ENCODE measurements around the gene COPS9.

The COPS9 gene

DNA sequence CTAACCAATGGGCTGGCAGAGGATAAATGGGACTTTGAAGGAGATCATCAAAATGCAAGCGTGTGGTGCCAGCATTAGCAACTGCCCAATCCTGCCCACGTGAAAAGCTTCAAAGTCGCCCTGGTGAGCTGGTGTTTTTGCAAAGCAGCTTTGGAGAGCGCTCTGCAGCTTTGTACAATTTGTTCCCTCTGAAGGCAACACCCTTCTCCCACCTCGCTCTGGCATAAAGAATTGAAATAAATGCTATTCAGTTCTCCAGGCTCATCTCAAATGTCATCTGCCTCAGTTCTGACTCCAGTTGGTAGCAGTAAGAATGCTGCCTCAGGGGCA lies 3.5 kb downstream of the COPS9 start:
- no peak for DNase-seq

DNA sequence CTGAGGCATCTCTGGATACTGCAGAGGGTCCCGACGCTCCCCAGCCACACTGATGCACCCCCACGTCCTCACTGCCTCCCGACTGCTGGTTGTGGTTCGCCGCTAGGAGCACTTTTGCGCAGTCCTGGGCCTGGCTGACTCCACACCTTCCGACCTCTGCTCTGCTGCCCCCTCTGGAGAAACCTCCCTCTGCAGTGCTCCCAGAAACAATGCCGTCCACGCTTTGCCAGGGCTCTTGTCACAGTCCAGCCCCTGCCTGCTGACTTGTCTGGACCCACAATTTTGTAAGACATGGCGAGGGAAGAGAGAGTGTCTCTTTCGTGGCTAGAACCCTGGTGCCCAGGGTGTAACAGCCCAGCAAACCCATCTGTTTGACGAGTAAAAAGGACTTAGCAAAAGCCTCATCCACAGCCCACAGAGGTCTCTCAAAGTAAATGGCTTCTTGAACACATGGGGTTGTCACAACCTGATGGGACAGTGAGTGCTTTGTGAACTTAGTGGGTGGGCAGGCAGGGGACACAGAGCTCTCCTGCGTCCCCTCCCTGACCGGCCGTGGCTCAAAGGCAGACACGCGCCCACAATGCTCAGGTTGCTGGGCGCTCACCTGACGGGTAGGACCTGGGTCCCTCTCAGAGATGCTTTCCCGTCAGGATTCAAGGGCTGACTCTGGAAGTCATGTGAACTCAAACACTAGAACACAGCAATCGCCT lies 4.0 kb downstream of the COPS9 start:
- DNase-seq: no peak

DNA sequence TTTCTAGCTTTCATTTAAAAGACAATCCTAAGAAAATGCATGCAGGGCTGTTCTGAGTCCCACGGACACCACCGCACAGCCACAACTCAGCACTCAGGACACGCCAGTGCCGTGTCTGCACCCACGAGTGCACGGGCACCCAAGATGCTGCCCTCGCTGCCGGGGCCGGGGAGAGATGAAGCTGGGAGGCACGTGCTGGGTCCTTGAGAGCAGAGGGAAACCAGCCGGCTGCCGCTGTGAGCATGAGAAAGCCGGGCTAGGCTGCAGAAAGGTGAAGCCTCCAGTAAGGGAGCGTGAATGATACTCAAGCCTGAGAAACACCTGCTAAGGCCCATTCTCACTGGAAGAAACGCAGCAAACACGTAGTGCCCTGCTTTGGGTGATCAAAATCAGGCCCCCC lies 4.8 kb downstream of the COPS9 start:
- DNase-seq: no peak

DNA sequence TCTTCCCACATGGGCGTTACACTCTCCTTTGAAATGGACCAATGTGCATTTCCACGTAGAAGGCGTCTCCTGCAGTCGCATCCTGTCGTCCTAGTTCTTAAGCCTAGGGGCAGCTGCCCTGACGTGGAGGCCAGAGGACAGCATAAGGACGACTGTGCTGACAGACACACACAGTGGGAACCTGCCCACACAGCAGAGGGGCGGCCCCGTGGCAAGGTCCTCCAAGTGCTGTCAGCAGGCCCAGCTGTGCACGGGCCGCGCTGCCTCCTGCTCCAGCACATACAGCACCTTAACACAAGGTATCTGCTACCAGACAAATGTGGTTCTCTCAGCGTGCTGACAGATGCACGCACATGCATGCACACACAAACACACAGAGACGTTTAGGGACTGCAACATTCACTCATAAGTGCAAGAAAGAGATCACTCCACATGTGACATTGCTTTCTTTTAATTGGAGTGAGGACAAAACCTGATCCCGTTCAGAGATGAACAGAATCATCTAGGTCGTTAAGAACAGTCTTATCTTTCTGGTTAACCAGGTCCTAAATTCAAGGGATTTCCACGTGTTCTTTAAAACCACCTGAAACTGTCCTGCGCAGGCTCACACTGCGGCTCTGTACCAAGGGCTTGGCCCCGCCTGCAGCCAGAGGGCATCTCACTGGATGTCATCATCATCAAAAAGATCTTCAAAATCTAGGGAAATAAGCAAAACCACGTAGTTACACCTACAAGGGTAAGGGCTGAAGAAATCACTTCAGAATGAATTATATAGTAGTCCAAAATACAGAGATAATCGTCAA lies 5.5 kb downstream of the COPS9 start:
- DNase-seq: no peak

DNA sequence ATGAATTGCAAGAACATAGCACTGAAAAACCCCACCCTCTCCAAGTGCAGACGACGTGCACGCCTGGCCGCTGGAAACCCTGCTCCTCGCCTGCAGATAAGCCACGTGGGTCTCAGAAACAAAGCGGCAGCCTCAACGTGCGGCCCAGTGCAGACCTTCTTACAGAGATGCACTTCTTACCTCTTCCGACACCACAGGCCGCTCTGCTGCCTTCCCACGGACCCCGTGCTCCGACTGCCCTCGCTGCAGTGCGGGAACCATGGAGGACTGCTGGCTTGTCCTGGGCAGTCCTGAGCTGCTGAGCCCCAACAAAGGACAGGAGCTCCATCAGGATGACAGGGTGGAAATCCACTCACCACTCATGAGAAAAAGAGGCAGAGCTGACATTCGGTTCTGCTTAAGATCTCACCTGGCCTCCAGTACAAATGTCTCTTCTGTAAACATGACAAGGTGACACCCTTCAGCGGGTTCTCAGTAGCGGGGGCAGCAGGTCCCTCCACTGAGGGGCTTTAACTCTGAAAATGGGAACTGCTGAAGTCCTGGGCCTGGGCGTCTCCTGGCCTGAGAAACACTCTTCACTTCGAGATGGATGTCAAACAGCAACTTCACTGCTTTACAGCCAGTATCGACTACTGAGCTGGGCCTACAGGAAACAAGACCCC lies 6.2 kb downstream of the COPS9 start:
- DNase-seq: no peak

DNA sequence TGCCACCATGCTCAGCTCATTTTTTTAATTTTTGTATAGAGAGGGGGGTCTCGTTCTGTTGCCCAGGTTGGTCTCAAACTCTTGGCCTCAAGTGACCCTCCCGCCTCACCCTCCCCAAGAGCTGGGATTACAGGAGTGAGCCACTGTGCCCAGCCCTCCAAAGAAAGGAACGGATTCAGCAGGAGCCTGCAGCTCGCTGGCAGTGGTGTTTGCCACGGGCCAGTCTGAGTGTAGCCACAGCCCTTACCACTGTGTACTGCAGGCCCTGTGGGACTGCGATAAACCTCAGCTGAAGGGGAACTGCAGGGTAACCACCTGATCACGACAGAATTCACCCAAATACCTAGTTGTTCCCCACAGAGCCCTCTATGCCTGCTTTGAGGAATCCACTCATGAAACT lies 6.8 kb downstream of the COPS9 start:
- DNase-seq: no peak

DNA sequence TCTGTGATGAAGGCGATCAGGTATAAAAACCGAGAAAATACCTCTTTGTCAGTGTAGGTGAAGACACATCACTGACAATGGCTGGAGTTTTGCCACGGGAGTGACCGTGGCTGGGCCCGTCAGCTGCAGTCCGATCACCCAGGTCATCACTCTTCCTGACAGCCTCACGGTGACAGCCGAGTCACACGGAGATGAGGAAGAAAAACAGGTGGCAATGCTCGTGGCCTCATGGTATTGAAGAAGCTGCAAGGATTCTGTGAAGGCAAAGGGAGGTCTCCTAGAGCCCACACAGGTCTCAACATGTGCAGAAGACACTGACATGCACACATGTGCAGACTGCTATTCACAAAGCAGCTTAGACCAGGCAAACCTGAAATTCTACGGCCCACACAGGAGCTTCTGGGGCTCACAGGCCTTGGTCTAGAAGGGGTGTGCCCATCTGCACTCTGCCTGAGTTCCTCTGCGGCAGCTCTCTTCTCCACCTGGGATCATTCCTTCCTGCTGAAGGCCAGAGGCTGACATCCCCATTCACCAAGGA lies 7.4 kb downstream of the COPS9 start:
- DNase-seq: no peak

DNA sequence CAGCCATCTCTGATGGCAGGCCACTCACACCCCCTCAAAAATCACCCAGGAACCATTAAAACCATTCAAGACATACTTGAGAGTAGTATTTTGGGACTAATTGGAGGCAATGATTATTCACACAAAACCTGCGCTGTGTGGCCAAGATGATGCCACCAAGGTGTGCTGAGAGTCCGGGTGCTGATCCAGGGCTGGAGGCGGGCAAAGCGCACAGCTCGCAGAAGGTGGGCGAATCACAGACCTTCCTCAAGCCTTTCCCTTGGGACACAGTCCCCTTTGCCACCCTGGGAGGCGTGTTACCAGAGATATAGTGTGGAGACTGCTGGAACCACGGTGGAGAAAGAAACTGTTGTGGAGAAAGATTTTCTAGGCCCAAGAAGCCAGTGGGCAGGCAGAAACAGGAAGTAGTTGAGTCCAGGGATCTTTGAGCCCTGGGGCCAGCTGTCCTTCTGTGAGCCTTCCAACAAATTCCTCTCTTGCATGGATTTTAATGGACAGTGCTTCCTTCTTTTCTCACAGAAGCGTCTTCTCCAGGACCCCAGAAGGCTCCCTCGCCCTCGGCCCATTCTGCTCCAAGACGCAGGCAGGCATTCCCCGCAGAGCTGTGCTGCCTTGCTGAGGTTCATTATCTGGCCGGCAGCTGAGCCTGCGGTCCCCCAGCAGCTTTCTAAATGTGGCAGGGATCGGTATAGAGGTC lies 8.0 kb downstream of the COPS9 start:
- DNase-seq: no peak

DNA sequence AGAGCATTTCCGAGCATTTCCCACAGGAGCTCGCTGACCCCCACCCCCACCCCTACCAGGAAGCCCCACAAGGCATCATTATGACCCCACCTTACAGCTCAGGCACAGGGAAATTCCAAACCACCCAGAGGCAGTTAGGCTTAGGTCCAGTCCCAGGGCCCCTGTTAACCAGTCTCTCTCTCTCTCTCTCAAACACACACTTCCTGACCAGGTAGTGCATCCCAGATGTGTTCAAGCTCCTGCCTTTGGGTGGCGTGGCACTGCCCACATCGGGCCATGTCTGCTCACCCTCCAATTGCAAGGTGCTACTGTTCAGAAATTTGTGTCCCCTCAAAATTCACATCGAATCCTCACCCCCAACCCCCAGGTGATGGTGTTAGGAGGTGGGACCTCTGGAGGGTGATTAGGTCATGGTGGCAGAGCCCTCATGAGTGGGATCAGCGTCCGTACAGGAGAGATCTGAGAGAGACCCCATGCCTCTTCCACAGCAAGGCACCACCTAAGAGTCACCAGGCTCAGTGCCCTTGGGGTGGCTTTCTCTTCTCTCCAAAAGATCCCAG lies 8.8 kb downstream of the COPS9 start:
- no peak for DNase-seq

DNA sequence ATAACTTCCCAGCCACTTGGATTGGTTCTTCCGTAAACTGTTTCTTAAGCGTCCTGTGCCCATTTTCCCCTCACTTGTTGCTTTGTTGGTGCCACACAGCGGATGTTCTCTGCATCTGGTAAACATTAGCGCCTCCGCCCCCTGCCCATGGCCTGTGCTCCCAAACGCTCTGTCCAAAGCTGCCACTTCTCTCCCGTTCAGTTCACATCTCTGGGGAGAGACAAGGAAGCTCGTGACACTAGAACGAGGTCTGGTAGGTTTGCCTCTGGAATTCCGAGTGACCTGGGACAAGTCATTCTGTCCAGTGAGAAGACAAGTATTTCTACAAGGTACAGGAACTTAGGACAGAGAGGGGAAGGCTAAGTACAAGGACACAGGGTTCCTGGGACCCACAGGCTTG lies 9.4 kb downstream of the COPS9 start:
- no peak for DNase-seq

DNA sequence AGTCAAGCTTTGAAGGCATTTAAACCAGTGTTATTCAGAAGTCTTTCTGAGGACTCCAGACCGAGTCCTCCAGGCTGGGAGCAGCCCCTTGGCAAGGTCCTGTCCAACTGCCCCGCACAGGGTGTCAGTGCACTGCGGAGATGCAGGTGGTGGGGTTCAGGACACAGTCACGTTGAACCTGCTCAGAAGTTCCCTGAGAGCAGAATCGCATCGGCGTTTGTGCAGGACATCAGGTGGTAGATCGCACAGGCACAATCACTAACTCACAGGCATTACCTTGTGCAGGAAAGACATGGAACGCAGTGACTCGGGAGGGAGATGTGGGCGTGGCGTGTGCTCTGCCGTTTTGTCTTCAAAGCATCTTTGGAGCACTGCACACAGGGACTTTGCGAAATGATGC lies 10.4 kb downstream of the COPS9 start:
- no peak for DNase-seq

DNA sequence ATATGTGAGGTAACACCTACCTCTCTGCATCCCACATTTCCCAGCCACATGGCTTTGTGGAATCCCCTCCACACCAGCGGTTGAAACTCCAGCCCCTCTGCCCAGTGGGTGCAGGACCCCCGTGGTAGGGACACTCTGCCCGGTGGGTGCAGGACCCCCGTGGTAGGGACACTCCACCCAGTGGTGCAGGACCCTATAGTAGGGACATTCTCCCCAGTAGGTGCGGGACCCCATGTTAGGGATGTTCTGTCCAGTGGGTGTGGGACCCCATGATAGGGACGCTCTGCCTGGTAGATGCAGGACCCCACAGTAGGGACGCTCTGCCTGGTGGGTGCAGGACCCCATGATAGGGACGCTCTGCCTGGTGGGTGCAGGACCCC lies 11.5 kb downstream of the COPS9 start:
- DNase-seq: no peak

DNA sequence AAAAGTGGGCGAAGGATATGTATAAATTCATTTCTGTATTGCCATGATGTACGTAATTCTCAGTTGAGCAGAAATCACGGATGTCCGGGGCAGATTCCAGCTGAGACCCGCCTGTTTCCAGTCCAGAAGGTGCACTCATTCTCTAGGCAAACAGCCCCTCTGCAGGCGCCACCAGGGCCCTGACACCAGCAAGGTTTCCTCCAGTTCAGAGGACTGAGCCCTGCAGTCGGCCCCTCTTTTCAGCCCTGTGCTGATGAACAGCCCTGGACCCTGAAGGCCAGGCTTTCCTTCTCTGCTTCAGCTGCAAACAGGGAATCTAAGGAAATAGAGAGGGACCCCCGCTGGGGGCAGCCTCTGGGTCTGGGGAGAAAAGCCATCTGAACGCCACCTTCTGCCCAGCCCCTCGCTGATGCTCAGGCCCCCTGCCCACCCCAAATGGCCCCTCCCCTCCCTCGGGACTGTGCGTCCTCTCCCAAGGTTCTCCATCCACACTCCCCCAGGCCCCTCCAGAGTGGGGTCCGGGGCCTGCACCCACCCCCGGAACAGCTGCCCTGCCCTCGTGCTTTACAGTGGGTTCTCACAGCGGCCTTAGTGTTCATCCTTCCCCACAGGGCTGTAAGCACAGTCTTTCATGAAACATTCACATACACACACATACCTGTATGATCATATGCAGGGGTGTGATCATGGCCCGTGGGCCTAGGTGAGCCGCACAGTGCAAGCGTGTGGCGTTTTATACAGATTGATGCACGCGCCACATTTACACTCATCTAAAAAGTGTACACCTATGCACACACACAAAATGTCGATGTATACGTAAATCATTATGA lies 12.1 kb downstream of the COPS9 start:
- DNase-seq: no peak

DNA sequence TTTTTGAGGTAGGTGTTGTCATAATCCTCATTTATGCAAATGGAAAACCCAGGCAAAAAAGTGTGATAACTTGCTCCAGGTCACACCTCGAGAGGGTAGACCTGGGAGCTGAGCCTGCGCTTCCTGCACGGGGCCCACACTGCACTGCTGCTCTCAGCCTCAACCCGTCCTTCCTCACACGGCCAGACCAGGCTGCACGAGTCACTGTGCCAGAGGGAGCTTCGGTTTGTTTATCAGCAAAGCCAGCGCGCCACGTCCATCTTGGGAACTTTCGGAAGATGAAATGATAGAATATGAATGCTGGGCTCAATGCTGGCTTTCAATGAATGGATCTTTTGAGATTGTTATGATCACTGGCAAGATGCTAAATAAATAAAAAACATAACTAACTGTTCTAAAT lies 14.4 kb downstream of the COPS9 start:
- DNase-seq: no peak

DNA sequence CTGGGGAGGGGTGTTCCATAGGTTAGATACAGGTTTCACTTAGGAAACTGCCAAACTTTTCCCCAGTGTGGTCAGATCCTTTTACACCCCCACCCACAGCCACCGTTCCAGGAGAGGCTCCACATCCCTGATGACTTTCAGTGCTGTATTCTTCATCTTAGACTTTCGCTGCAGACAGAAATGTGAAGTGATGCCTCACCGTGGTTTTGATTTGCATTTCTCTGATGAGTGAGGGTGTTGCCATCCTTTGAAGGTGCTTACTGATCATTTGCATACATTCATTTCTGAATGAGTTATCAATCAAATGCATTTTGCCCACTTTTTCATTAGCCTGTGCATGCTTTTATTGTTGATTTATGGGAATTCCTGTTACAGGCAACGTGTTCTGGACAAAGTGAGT lies 14.9 kb downstream of the COPS9 start:
- DNase-seq: no peak

DNA sequence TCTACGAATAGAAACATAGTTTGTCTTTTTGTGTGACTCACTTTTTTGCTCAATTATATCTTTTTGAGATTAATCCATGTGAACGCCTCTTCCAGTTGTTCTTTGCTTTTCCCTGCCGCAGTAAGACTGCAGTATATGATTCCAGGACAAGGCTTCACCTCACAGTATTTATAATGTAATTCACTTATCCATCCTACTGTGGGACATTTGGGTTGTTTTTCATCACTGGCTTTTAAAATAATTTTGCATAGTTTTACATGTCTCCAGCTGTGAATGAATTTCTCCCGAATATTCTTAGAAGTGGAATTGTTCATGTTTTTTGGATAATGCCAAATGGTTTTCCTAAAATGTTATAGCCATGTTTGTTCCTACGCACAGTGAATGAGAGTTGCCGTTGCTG lies 21.9 kb downstream of the COPS9 start:
- no peak for DNase-seq

DNA sequence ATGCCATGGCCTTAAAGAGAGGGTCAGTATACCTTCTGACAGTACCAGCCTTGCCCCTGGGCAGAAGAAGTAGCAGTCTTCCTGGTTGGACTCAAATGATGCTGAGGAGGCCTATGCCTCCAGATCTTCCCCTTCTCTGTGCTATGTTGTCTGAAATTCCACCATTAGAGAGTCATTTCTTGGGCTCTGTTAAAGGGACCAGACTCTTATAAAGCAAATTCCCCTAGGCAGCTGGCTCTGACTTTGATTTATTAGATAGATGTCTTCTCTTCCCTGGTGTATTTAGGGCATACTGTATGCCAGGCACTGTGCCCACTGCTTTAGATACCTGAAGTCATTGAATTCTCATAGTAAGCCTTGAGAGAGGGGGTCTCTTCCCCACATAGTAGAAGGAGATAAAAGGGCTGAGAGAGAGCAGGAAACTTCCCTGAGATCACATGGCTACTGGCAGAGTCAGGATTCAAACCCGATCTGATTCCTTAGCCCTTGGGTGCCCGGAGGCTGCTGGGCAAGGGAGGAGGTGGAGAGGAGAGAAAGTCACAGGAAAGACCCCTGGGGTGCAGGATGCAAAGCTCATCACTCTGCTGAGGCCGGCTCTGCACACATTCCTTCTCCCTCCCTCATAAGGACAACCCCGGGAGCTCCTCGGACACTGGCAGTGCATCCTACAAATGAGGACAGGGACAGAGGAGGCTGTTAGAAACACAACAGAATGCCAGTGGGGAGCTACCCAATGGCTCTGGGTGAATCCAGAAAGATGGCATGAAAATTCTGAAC lies 23.0 kb downstream of the COPS9 start:
- no peak for DNase-seq

DNA sequence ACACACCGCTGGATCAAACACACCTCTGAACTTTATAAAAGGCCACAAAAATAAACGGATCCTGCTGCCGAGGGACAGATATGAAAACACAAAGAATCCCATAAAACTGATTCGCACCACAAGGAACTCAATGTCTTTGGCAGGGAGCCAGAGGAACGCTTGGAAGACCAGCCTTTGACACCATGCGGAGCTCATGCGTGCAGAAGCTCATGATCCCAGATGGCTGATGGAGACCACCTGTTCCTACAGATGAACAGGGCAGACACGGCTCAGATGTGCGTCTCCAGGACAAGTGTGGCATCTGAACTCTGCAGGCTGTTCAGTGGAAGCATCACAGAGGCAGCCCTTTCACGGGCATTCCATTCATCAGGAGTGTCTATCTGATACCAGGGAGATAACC lies 24.9 kb downstream of the COPS9 start:
- DNase-seq: no peak

DNA sequence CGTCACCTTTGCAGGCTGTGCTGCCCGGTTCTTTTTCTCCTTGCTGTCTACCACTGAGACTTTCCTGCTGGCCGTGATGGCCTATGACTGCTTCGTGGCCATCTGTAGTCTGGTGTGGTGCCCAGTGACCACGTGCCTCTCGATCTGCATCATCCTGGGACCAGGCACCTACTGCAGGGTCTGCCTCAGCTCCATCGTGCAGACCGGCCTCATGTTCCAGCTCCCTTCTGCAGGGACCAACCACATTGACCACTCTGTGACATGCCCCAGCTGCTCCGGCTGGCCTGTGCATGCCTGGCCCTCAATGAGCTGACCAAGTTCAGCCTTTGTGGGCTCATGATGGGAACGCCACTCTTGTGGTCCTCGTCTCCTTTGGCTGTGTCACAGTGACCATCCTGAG lies 26.7 kb downstream of the COPS9 start:
- no peak for DNase-seq

DNA sequence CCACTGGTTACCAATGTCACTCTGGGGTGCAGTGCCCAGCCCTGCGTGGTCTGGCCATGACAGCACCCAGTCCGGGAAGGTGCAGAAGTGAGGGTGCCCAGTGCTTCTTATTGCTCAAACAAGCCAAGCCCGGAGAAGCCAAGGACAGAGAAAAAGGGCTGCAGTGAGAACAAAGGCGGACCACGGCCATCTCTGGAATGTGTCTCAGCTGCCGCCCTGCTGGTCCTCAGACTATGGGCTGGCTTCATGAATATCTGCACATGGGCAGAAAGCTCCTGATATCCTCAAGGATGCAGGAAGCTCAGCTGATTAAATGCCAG lies 28.7 kb downstream of the COPS9 start:
- DNase-seq: no peak

DNA sequence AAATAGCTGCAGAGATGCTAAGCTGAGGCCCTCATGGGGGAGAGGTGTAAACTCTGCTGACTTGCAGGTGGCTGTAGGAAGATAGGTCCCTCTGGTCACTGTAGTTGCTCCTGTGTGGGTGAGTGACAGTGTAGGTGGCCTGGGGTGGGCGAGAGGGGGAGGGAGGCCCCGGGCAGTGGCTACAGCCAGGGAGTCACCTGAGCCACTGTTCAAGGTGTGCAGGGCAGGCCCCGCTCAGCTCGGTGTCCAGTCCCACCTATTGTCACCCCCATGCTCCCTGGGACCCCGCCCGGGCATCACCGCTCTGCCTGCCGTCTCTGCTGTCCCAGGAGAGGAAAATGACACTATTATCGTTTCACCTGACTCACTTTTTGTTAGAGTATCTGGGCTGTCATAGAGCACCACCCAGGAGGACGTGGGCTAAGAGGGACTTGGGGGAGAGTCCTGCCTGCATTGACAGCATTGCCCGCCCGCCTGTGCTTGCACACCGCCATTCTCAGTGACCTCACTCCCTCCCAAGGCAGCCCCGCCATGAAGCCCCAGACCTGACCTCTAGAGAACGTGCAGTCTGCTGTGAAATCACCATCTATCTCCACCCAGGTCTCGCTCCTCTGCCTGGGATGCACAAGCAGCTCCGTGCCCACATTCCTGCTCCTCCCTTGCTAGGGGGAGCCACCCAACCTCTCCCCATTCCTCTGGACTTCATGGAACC lies 29.2 kb downstream of the COPS9 start:
- no peak for DNase-seq
